OCI-LY1 (cell line): ENCODE measurements around the gene SAXO1.

Source experiments
- CTCF ChIP-seq: fragments of 200-600 bp; sonication (generic), shearing (Covaris generic); IDR thresholded peaks from 2 replicates; pipeline ENCODE4 v1.5.1; 2017; ENCODE audit warnings: mild to moderate bottlenecking, antibody characterized with exemption, low read length, moderate library complexity, mixed read lengths
- EZH2 ChIP-seq: fragments of 200-600 bp; sonication (generic), shearing (Covaris generic); IDR thresholded peaks from 2 replicates; pipeline ENCODE4 v1.8.0; 2017; ENCODE audit warnings: borderline replicate concordance, mixed run types, mild to moderate bottlenecking, antibody characterized with exemption, low read length, moderate library complexity, mixed read lengths

- TF ChIP-seq CTCF (no peak), EZH2 (no peak)
Measured at GRCh38 chr9:18921366-18922075, 111.5 kb downstream of the SAXO1 start.
